Fibroblast of lung (primary cell): ENCODE measurements around the gene COBL. TPM values are rescaled to one million over a fixed set of nuclear protein-coding genes. Genes with fewer than 3 reads are reported as not detected.

Experiments
- DNase-seq, 2 donors: peaks; one replicate each; pipeline versions ENCODE4 v3.0.0 to v3.0.0-alpha.2; 2010; ENCODE audit warnings: low read depth in 2 of 2
- H2AFZ ChIP-seq: 2 replicates; pipeline ENCODE4 v1.5.1; 2012; ENCODE audit warnings: low read length, control low read depth, inconsistent platforms
- H3K27ac ChIP-seq: 2 replicates; pipeline ENCODE4 v1.5.1; 2011; ENCODE audit warnings: low read length, control low read depth; ENCODE audit not compliant: insufficient read depth
- H3K27me3 ChIP-seq: 2 replicates; pipeline ENCODE4 v1.5.1; 2011; ENCODE audit warnings: mild to moderate bottlenecking, low read length; ENCODE audit not compliant: control insufficient read depth, insufficient read depth
- H3K36me3 ChIP-seq: 2 replicates; pipeline ENCODE4 v1.5.1; 2011; ENCODE audit warnings: low read length; ENCODE audit not compliant: control insufficient read depth, insufficient read depth
- H3K4me1 ChIP-seq: 2 replicates; pipeline ENCODE4 v1.5.1; 2011; ENCODE audit warnings: low read length; ENCODE audit not compliant: control insufficient read depth, insufficient read depth; ENCODE audit errors: extremely low read depth
- H3K4me2 ChIP-seq: 2 replicates; pipeline ENCODE4 v1.5.1; 2011; ENCODE audit warnings: low read length, control low read depth; ENCODE audit not compliant: insufficient read depth; ENCODE audit errors: extremely low read depth
- H3K4me3 ChIP-seq, 4 experiments: fragments of 200-600 bp in 1 of 4; sonication (generic) in 1 of 4; replicated peaks in 1 of 4; 2 replicates each; pipeline ENCODE4 v1.5.1; 2011 to 2016; ENCODE audit warnings: low read length in 4 of 4, low read depth in 3 of 4, mild to moderate bottlenecking in 3 of 4, control low read depth in 2 of 4, inconsistent platforms in 1 of 4, mixed read lengths in 1 of 4; ENCODE audit not compliant: insufficient read depth in 1 of 4; ENCODE audit errors: control extremely low read depth in 1 of 4
- H3K79me2 ChIP-seq: 2 replicates; pipeline ENCODE4 v1.5.1; 2012; ENCODE audit warnings: mild to moderate bottlenecking, low read length, inconsistent platforms; ENCODE audit not compliant: control insufficient read depth, insufficient read depth
- H3K9ac ChIP-seq: 2 replicates; pipeline ENCODE4 v1.5.1; 2011; ENCODE audit warnings: mild to moderate bottlenecking, low read length, control low read depth; ENCODE audit not compliant: insufficient read depth
- H3K9me3 ChIP-seq: 2 replicates; pipeline ENCODE4 v1.5.1; 2012; ENCODE audit warnings: low read depth, low read length; ENCODE audit not compliant: control insufficient read depth, insufficient read depth
- H4K20me1 ChIP-seq: 2 replicates; pipeline ENCODE4 v1.5.1; 2011; ENCODE audit warnings: low read length; ENCODE audit not compliant: control insufficient read depth, insufficient read depth; ENCODE audit errors: extremely low read depth
- CTCF ChIP-seq, 2 donors: IDR thresholded peaks in 1 of 2; conservative IDR thresholded peaks in 1 of 2; 1 replicate in 1 of 2; 2 replicates in 1 of 2; pipeline ENCODE4 v1.5.1; 2011 to 2012; ENCODE audit warnings: low read length in 2 of 2, control low read depth in 1 of 2, inconsistent platforms in 1 of 2, low read depth in 1 of 2, mild to moderate bottlenecking in 1 of 2
- EZH2 ChIP-seq: IDR thresholded peaks from 2 replicates; pipeline ENCODE4 v1.5.1; 2012; ENCODE audit warnings: low read length, control low read depth, mild to moderate bottlenecking; ENCODE audit errors: missing control alignments
- polyA plus RNA-seq, 2 donors: library from polyadenylated mRNA; depleted of rRNA in 1 of 2; stranded (reverse) in 1 of 2; unstranded in 1 of 2; fragments of >200 nt; gene quantifications; 2 replicates each; pipeline ENCODE4 v1.2.1, GENCODE V29; 2011 to 2012; ENCODE audit warnings: missing spikeins in 1 of 2
- total RNA-seq: library from RNA; depleted of rRNA; stranded (reverse); fragments of >200 nt; gene quantifications from 2 replicates; pipeline ENCODE4 v1.2.1, GENCODE V29; 2014

Gene COBL
- total and polyA plus RNA-seq, 2 donors (not counting 1 experiment from before 2014, with no cell fraction given) = 0.10 to 0.33 TPM

- H3K27ac ChIP-seq = no peak overlapping the region
- H3K27me3 ChIP-seq = no peaks in the 10 kb centered on the region
- no peaks in the 10 kb centered on the region for H3K4me1 ChIP-seq
- TF ChIP-seq EZH2 = no peak
- no peak for TF ChIP-seq CTCF (conservative IDR thresholded peaks at IDR 0.05 in 1 of 2, IDR thresholded peaks at IDR 0.05 in 1 of 2; ENCODE audit: low read depth in 1 of 2, low read length in 2 of 2)
- H3K9ac ChIP-seq = no peak overlapping the region
- no peak overlapping the region for H3K4me3 ChIP-seq
- no peaks in the 10 kb centered on the region for H3K36me3 ChIP-seq
- H3K4me2 ChIP-seq = no peak overlapping the region
- no peaks in the 10 kb centered on the region for H4K20me1 ChIP-seq
- no peak for DNase-seq
- no peak overlapping the region for H2AFZ ChIP-seq
- H3K9me3 ChIP-seq = no peaks in the 10 kb centered on the region
- no peaks in the 10 kb centered on the region for H3K79me2 ChIP-seq
These were observed 17.0 kb downstream of the COBL start for GRCh38 chr7:51299391-51300133.

- DNase-seq = no peak
- H3K4me1 ChIP-seq = no peaks in the 10 kb centered on the region
These were observed 17.7 kb downstream of the COBL start for GRCh38 chr7:51298912-51299311.

GRCh38 chr7:51297986-51298385 lies 18.6 kb downstream of the COBL start:
- Histone ChIP-seq H3K36me3 (no peaks in the 10 kb centered on the region), H3K4me1 (no peaks in the 10 kb centered on the region), H3K4me3 (no peak overlapping the region), H3K27ac (no peak overlapping the region), H3K79me2 (no peaks in the 10 kb centered on the region), H2AFZ (no peak overlapping the region), H3K27me3 (no peaks in the 10 kb centered on the region), H4K20me1 (no peaks in the 10 kb centered on the region), H3K9ac (no peak overlapping the region), H3K4me2 (no peak overlapping the region), H3K9me3 (no peaks in the 10 kb centered on the region)
- TF ChIP-seq CTCF (conservative IDR thresholded peaks at IDR 0.05 in 1 of 2, IDR thresholded peaks at IDR 0.05 in 1 of 2; ENCODE audit: low read depth in 1 of 2, low read length in 2 of 2) (no peak), EZH2 (no peak)
- DNase-seq = no peak

More at GRCh38 chr7:51298912-51299311, 17.7 kb downstream of the COBL start:
- Histone ChIP-seq H3K79me2 (no peaks in the 10 kb centered on the region), H3K9ac (no peak overlapping the region), H3K27me3 (no peaks in the 10 kb centered on the region), H3K36me3 (no peaks in the 10 kb centered on the region), H2AFZ (no peak overlapping the region), H4K20me1 (no peaks in the 10 kb centered on the region), H3K9me3 (no peaks in the 10 kb centered on the region), H3K4me2 (no peak overlapping the region), H3K27ac (no peak overlapping the region), H3K4me3 (no peak overlapping the region)
- TF ChIP-seq CTCF (conservative IDR thresholded peaks at IDR 0.05 in 1 of 2, IDR thresholded peaks at IDR 0.05 in 1 of 2; ENCODE audit: low read depth in 1 of 2, low read length in 2 of 2) (no peak), EZH2 (no peak)
